T-helper 1 cell (primary cell): Measurements from ENCODE around the gene GABARAPL1.
A peak's percentile ranks its signal among the peaks of the same experiment; 100 is the strongest.

Experiments used
- DNase-seq, 5 donors: peaks; one replicate each; pipeline ENCODE4 v3.0.0-alpha.2; 2012 to 2020

The GABARAPL1 gene

GRCh38 chr12:10235761-10236631 lies 23.3 kb downstream of the GABARAPL1 start:
- DNase-seq = peak in 3 of 5 donors; percentile 19 to 30 (median 27)

GRCh38 chr12:10236720-10237119 lies 24.0 kb downstream of the GABARAPL1 start:
- no peak for DNase-seq

GRCh38 chr12:10238526-10238925 lies 25.8 kb downstream of the GABARAPL1 start:
- no peak for DNase-seq

- DNase-seq = no peak
Measured at GRCh38 chr12:10241290-10241689, 28.6 kb downstream of the GABARAPL1 start.

- DNase-seq = no peak
Measured at GRCh38 chr12:10241727-10242126, 29.1 kb downstream of the GABARAPL1 start.

- no peak for DNase-seq
Measured at GRCh38 chr12:10242539-10242938, 29.9 kb downstream of the GABARAPL1 start.

GRCh38 chr12:10243818-10244520 lies 31.3 kb downstream of the GABARAPL1 start:
- peak in 1 of 5 donors; percentile 26 for DNase-seq

- DNase-seq = no peak
Measured at GRCh38 chr12:10247436-10248058, 34.9 kb downstream of the GABARAPL1 start.

- DNase-seq = no peak
Measured at GRCh38 chr12:10249690-10250455, 37.2 kb downstream of the GABARAPL1 start.

- DNase-seq = no peak
Measured at GRCh38 chr12:10251669-10252068, 39.0 kb downstream of the GABARAPL1 start.

- no peak for DNase-seq
Measured at GRCh38 chr12:10252201-10252600, 39.5 kb downstream of the GABARAPL1 start.

GRCh38 chr12:10256064-10256463 lies 43.4 kb downstream of the GABARAPL1 start:
- DNase-seq = no peak

- no peak for DNase-seq
Measured at GRCh38 chr12:10260927-10261326, 48.2 kb downstream of the GABARAPL1 start.

GRCh38 chr12:10268037-10268436 lies 55.4 kb downstream of the GABARAPL1 start:
- DNase-seq = no peak

- no peak for DNase-seq
Measured at GRCh38 chr12:10272467-10272866, 59.8 kb downstream of the GABARAPL1 start.
